Osteocyte (in vitro differentiated cells): ENCODE data around the gene NOP9. TPM values are rescaled to one million over a fixed set of nuclear protein-coding genes. Genes with fewer than 3 reads are reported as not detected.

ENCODE experiments used
- DNase-seq: peaks from one replicate; pipeline ENCODE4 v3.0.0; 2021; ENCODE audit warnings: mixed read lengths; ENCODE audit not compliant: unreplicated experiment; ENCODE audit errors: extremely low spot score
- H3K27ac Mint-ChIP-seq: one replicate; pipeline ENCODE4 v1.8.0; 2021; ENCODE audit warnings: mild to moderate bottlenecking, mixed read lengths; ENCODE audit not compliant: unreplicated experiment
- H3K27me3 Mint-ChIP-seq: one replicate; pipeline ENCODE4 v1.8.0; 2021; ENCODE audit warnings: mixed read lengths; ENCODE audit not compliant: unreplicated experiment
- H3K36me3 Mint-ChIP-seq: one replicate; pipeline ENCODE4 v1.8.0; 2021; ENCODE audit warnings: mixed read lengths; ENCODE audit not compliant: unreplicated experiment
- H3K4me1 Mint-ChIP-seq: one replicate; pipeline ENCODE4 v1.8.0; 2021; ENCODE audit warnings: mixed read lengths; ENCODE audit not compliant: unreplicated experiment
- H3K4me3 Mint-ChIP-seq: one replicate; pipeline ENCODE4 v1.8.0; 2021; ENCODE audit warnings: mild to moderate bottlenecking, moderate library complexity, mixed read lengths; ENCODE audit not compliant: unreplicated experiment
- H3K9me3 Mint-ChIP-seq: one replicate; pipeline ENCODE4 v1.8.0; 2021; ENCODE audit warnings: mixed read lengths; ENCODE audit not compliant: unreplicated experiment
- long read RNA-seq: library from polyadenylated mRNA; unstranded; transcript quantifications from one replicate; pipeline ENCODE4 v2.0.0, GENCODE V29; 2021
- total RNA-seq: library from RNA; stranded (reverse); gene quantifications from 2 replicates; pipeline ENCODE4 v1.2.1, GENCODE V29; 2021
- TF ChIP-seq, protein P1 (sequence below): fragments of 200-600 bp; sonication (generic); IDR thresholded peaks from 2 replicates; pipeline ENCODE4 v1.5.0; 2021; ENCODE audit warnings: antibody characterized with exemption, mild to moderate bottlenecking, moderate library complexity

NOP9 gene, protein sequence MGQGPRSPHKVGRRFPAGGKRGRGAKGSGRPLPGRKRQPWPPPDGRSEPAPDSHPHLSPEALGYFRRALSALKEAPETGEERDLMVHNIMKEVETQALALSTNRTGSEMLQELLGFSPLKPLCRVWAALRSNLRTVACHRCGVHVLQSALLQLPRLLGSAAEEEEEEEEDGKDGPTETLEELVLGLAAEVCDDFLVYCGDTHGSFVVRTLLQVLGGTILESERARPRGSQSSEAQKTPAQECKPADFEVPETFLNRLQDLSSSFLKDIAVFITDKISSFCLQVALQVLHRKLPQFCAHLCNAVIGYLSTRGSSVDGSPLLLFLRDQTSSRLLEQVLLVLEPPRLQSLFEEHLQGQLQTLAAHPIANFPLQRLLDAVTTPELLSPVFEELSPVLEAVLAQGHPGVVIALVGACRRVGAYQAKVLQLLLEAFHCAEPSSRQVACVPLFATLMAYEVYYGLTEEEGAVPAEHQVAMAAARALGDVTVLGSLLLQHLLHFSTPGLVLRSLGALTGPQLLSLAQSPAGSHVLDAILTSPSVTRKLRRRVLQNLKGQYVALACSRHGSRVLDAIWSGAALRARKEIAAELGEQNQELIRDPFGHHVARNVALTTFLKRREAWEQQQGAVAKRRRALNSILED
- total RNA-seq: 27.8 and 28.2 TPM in 2 replicates
- long read RNA-seq, partial matches to known transcripts: 0 of 4 reads
- long read RNA-seq, other reads (novel, unspliced or antisense): 4 of 4 reads

DNA sequence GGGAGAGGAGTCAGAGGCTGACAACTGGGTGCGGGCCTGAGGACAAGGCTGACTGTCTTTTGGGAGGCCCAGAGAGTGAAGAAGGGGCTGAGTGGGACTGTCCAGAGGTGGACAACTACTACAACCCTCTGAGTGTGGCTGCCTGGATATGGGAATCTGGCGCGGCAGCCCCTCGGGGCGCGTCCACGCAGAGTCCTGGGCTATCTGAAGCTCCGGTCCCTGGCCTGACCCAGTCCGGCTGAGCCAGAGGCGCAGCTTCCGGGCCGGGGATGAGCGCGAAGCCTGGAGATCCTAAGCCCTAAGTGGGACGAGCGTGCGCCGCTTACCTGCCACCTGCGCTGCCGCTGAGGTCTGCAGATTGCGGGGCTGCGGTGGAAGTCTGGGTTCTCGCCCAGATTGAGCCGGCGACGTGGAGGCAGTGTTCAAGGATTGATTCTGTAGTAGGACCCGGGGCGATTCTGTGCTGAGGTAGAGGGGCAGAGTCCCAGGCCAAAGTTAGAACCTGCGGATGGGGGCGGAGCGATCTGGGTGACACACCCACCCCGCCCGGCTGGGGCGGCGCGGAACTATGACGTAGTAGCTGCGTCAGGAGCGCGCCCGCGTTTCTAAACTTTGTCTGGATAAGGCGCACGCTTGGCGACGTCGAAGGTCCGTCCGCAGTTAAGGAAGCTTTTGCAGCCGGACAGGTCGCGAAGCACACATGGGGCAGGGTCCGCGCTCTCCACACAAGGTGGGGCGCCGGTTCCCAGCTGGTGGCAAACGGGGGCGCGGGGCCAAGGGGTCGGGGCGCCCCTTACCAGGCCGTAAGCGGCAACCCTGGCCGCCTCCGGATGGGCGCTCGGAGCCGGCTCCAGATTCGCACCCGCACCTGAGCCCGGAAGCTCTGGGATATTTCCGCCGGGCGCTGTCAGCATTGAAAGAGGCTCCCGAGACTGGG, at the start of gene NOP9, which contains the start of gene DHRS1:
Gene NOP9 (plus strand): TSS at position 596 of the 937 bp plus-strand sequence. CDS start 105 bp downstream, at position 701.
Gene DHRS1 (minus strand): TSS at position 526 of the 937 bp plus-strand sequence. CDS start 674 bp downstream, outside the sequence.
- TF ChIP-seq, protein P1, sequence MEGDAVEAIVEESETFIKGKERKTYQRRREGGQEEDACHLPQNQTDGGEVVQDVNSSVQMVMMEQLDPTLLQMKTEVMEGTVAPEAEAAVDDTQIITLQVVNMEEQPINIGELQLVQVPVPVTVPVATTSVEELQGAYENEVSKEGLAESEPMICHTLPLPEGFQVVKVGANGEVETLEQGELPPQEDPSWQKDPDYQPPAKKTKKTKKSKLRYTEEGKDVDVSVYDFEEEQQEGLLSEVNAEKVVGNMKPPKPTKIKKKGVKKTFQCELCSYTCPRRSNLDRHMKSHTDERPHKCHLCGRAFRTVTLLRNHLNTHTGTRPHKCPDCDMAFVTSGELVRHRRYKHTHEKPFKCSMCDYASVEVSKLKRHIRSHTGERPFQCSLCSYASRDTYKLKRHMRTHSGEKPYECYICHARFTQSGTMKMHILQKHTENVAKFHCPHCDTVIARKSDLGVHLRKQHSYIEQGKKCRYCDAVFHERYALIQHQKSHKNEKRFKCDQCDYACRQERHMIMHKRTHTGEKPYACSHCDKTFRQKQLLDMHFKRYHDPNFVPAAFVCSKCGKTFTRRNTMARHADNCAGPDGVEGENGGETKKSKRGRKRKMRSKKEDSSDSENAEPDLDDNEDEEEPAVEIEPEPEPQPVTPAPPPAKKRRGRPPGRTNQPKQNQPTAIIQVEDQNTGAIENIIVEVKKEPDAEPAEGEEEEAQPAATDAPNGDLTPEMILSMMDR: no peak
- no peaks in the 10 kb centered on the region for H3K27me3 Mint-ChIP-seq
- H3K36me3 Mint-ChIP-seq: peaks cover 21% of the 10 kb centered on the region
- DNase-seq: peak; percentile 94
- peak within 1 kb of the TSS; percentile 89 for H3K4me3 Mint-ChIP-seq
- peaks cover 31% of the 10 kb centered on the region for H3K4me1 Mint-ChIP-seq
- no peaks in the 10 kb centered on the region for H3K9me3 Mint-ChIP-seq
- H3K27ac Mint-ChIP-seq: peak within 1 kb of the TSS; percentile 82

DNA sequence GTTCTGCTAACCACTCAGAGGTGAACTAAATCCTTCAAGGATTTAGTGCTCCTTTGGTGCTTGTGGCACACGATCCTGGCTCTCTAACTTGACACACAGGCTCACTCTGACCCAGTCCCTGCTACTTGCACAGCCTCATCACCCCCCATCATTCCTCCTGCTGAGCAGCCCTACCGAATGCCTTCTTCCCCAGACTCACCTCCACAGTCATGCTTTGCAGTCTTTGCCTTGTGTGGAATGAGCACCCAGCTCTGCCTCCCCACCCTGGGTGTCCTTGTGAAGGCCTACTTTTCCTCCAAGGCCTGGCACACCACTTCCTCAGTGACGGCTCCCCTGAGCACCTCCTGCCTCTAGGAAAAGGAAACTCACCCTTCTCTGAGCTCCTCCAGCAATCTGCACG, 49.3 kb upstream of the NOP9 start:
- Mint-ChIP-seq H3K4me1 (peaks cover 5% of the 10 kb centered on the region), H3K9me3 (no peaks in the 10 kb centered on the region), H3K36me3 (no peaks in the 10 kb centered on the region), H3K27ac (no peak overlapping the region), H3K4me3 (no peak overlapping the region), H3K27me3 (no peaks in the 10 kb centered on the region)
- TF ChIP-seq, protein P1: no peak
- no peak for DNase-seq

DNA sequence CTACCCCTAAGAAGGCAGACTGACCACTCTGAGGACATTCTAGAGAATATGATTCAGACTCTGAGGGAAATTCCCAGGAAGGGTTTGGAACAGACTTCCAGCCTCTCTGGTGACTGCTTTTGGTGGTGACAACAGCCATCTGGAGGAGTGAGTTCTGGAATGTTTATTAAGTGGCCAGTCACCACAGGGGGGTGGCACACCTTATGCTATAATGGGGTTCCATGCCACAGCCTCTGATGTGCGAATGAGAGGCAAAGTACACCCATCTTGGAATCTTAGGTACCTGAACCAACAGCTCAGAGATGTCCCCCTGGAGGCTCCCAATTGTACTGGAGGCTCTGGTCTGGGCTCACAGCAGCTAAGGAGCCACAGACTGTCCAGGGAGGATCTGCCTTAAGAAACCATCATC, 47.8 kb upstream of the NOP9 start:
- Mint-ChIP-seq H3K27me3 (no peaks in the 10 kb centered on the region), H3K36me3 (no peaks in the 10 kb centered on the region), H3K4me1 (peaks cover 4% of the 10 kb centered on the region), H3K27ac (no peak overlapping the region), H3K4me3 (no peak overlapping the region), H3K9me3 (no peaks in the 10 kb centered on the region)
- DNase-seq: no peak
- TF ChIP-seq, protein P1: no peak

DNA sequence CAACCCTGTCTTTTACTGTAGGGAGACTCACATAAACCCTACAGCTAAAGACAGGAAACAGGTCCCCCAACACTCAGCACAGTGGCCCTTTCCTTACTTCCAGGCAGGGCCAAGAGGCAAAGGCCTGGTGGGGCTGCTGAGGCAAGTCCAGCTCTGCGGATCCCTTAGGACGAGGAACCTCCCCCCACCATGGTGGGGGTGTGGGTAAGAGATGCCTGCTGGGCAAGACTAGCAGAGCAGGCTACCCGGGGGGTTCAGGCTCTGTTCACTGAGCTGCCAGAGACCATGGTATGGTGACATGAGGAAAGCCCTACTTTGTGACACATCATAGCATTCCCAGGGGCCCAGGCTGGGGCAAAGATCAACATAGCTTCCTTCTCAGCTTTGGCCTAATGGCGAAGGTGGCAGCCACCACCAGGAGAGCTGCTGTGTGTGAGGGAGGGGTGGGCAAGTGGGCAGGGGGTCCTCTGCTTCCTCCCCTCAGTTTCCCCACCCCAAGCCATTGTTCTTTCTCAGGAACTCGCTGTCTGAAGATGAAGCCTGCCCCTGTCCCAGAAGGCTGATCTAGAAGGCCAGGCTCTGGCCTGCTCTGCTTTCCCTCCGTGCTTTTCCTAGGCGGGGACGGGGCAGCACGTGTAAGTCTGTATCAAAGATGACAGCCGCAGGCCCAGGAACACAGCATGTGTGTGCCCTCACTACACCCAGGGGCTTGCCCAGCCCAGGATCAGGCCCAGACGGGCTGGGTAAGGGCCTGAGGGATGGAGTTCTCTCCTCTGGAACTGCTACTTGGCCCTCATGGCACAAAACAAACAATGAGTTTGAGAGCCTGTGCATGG, 47.1 kb upstream of the NOP9 start:
- Mint-ChIP-seq H3K9me3 (no peaks in the 10 kb centered on the region), H3K27ac (no peak overlapping the region), H3K36me3 (no peaks in the 10 kb centered on the region), H3K27me3 (no peaks in the 10 kb centered on the region), H3K4me1 (peaks cover 2% of the 10 kb centered on the region), H3K4me3 (no peak overlapping the region)
- DNase-seq: no peak
- TF ChIP-seq, protein P1: no peak
